ENCODE data around the gene MATR3. TPM values are rescaled to one million over a fixed set of nuclear protein-coding genes. Genes with fewer than 3 reads are reported as not detected.

The MATR3 gene
- total and polyA plus RNA-seq, 2 of the 4 experiments (the other 2 are of a cell fraction) = 81.4 to 367 TPM

- CTCF ChIA-PET = no interaction called here
- Histone ChIP-seq H3K27ac (ENCODE audit: insufficient read depth, low read length) (no peak overlapping the region), H2BK20ac (ENCODE audit: low read depth, low read length) (no peak overlapping the region), H4K8ac (ENCODE audit: low read depth in 2 of 2, low read length in 2 of 2) (no peak overlapping the region), H4K91ac (ENCODE audit: insufficient read depth, low read depth, low read length) (no peak overlapping the region), H3K4me3 (ENCODE audit: insufficient read depth, low read depth, low read length) (no peak overlapping the region), H2AK5ac (ENCODE audit: low read depth, low read length) (no peak overlapping the region), H3K4ac (ENCODE audit: low read depth, low read length) (no peak overlapping the region), H4K20me1 (ENCODE audit: insufficient read depth, low read length) (peaks cover 100% of the 10 kb centered on the region), H3K9me3 (ENCODE audit: control insufficient read depth, insufficient read depth, low read length) (no peaks in the 10 kb centered on the region), H4K5ac (ENCODE audit: low read depth, low read length) (no peak overlapping the region), H2AFZ (replicated peaks; ENCODE audit: low read length, poor library complexity) (no peak overlapping the region), H2BK5ac (ENCODE audit: low read depth, low read length, poor library complexity, severe bottlenecking) (no peak overlapping the region), H2AK9ac (replicated peaks; ENCODE audit: low read depth, low read length, poor library complexity) (no peak overlapping the region), H3K4me1 (ENCODE audit: control insufficient read depth, insufficient read depth, low read length) (peaks cover 12% of the 10 kb centered on the region), H3K23ac (ENCODE audit: low read depth, low read length) (peak overlapping the region; percentile 29; the same call in 1 of the 2 replicates), H3K36me3 (ENCODE audit: control insufficient read depth, insufficient read depth, low read length) (no peaks in the 10 kb centered on the region), H3K9ac (ENCODE audit: low read depth, low read length) (no peak overlapping the region), H2BK120ac (ENCODE audit: low read depth, low read length) (no peak overlapping the region), H3K4me2 (ENCODE audit: low read depth, low read length) (no peak overlapping the region), H3K18ac (ENCODE audit: low read depth, low read length) (no peak overlapping the region), H3K79me1 (ENCODE audit: low read depth in 1 of 2, low read length in 2 of 2) (peaks cover 0 to 26% of the 10 kb centered on the region in 2 experiments; a peak in 2 of 4 replicates), H3K56ac (ENCODE audit: extremely low read depth, insufficient read depth, low read length) (no peak overlapping the region), H3K9me1 (ENCODE audit: insufficient read depth, low read length) (peaks cover 21% of the 10 kb centered on the region), H2BK15ac (ENCODE audit: low read depth, low read length) (no peak overlapping the region), H3K27me3 (ENCODE audit: control insufficient read depth, insufficient read depth, low read length) (no peaks in the 10 kb centered on the region), H3K14ac (replicated peaks; ENCODE audit: low read depth, low read length) (no peak overlapping the region)
- TF ChIP-seq FOS (IDR thresholded peaks at IDR 0.05; ENCODE audit: low read depth, low read length) (no peak), MXI1 (IDR thresholded peaks at IDR 0.05; ENCODE audit: borderline replicate concordance, low read depth, low read length) (no peak), RAD21 (IDR thresholded peaks at IDR 0.05; ENCODE audit: low read length) (no peak), CHD1 (IDR thresholded peaks at IDR 0.05; ENCODE audit: low read depth, low read length) (no peak), POLR2A (IDR thresholded peaks at IDR 0.05; ENCODE audit: low read depth, low read length) (no peak)
- intact Hi-C loops (cut with micrococcal nuclease) = no loop called here
- dilution Hi-C loops (cut with HindIII; ENCODE audit: low sequenced_read_pairs, unreplicated experiment) = no loop called here
- in situ Hi-C loops (cut with MboI; ENCODE audit: low sequenced_read_pairs) = no loop called here
- POLR2A ChIA-PET (ENCODE audit: unreplicated experiment) = no interaction called here
- DNase-seq = no peak
- BruUV-seq (replicated peaks) = no TSS peak
- 72% methylated on average over 3 of the region's 4 CpGs; no CpG with 5 or more reads in 1 of the 2 experiments for WGBS, 2 experiments (ENCODE audit: extremely low coverage in 2 of 2, insufficient read length in 1 of 2)
- ATAC-seq (ENCODE audit: low read depth) = no peak
Observed at GRCh38 chr5:139299486-139299885, 5.9 kb downstream of the MATR3 start.

Data from IMR-90 (cell line).